ENCODE measurements around the gene TNFSF4.
"Not testable (repeated sequence)": the region's sequence is repeated elsewhere in the genome, so short reads cannot be mapped to it uniquely, and the experiment has no call there.

Gene TNFSF4

DNA sequence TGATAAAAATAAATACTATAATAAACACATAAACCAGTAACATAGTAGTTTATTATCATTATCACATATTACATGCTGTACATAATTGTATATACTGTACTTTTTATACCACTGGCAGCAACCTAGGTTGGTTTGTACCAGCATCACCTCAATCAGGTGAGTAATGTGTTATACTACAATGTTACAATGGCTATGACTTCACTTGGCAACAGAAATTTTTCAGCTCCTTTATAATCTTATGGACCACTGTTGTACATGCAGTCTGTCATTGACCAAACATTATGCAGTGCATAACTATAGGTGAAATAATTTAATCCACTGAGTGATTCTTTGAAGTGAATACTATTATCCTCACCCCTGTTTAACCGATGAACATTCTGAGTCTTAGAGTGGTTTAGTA lies 44.5 kb downstream of the TNFSF4 start:
- no peak for DNase-seq

DNA sequence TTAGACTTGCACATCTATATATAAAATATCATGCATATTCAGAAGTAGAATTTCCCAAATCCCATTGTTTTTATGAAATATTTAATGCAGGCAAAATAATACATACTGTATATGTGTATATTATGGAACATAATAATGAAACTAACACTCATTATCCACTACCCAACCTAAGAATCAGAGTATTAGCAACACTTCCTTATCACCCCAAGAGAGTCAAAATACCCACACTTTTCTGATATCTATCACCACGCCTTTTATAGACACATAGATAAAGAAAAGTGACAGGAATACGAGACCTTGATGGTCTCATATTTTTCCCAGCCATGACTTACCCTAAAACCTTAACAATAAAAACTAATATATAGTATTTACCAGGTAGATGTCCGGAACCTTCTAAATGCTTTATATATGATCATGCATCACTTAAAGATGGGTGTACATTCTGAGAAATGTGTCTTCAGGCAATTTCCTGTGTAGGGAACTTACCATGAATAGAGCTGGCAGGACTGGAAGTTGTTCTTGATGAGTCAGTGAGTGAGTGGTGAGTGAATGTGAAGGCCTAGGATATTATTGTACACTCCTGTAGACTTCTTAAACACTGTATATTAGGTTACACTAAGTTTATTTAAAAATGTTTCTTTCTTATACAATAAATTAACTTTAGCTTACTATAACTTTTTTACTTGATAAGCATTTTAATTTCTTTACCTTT lies 45.5 kb downstream of the TNFSF4 start:
- peak; percentile 70 for DNase-seq

DNA sequence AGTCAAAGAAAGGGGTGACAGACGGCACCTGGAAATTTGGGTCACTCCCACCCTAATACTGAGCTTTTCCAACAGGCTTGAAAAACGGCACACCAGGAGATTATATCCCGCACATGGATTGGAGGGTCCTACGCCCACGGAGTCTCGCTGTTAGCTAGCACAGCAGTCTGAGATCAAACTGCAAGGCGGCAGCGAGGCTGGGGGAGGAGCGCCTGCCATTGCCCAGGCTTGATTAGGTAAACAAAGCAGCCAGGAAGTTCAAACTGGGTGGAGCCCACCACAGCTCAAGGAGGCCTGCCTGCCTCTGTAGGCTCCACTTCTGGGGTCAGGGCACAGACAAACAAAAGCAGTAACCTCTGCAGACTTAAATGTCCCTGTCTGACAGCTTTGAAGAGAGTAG lies 53.2 kb downstream of the TNFSF4 start:
- DNase-seq, result not testable (repeated sequence)

DNA sequence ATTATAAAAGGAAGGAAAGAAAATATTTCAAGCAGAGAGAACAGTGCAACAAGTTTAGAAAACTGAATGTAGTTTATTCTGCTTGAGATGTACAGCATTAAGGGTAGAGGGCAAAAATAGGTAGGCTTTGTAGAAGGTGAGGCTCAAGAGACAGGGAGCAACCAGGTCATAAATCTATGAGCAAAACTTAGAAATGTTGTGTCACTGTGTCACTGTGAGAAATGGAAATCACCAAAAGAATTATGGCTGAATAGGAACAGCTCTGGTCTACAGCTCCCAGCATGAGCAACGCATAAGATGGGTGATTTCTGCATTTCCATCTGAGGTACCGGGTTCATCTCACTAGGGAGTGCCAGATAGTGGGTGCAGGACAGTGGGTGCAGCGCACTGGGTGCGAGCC lies 53.6 kb downstream of the TNFSF4 start:
- no peak for DNase-seq

DNA sequence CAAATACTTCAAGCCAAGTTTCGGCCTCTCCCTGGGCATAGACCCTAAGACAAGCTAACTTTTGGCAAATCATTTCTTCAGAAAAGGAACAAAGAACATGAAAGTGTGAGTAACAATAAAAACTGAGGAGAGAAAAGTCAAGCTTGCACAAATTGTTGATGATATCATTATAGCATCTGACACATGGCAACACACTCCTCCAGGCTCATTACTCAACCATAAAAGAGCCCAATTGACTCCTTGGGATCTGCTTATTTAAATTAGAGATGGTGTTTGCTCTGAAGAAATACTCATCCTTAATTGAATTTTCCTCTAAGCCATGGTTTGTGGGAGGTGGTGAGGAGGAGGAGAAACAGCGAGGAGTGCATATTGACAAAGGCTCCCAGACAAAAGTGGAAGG lies 54.5 kb downstream of the TNFSF4 start:
- no peak for DNase-seq

DNA sequence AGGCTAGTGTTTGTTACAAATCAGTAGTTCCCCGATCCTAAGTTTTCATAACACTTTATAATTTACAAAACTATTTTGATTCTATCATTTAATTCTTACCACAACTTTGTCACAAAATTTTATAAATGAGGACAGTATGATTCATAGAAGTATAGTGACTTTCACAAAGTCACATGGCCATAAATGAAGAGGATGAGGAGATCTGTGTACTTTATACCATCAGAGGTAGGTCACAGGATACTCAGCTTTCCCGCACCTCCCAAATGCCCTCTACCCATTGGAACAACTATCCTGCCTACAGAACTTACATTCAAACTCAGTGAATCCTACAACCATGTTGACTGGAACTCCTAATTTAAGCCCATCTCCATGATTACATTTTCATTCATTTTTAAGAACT lies 56.3 kb downstream of the TNFSF4 start:
- no peak for DNase-seq

DNA sequence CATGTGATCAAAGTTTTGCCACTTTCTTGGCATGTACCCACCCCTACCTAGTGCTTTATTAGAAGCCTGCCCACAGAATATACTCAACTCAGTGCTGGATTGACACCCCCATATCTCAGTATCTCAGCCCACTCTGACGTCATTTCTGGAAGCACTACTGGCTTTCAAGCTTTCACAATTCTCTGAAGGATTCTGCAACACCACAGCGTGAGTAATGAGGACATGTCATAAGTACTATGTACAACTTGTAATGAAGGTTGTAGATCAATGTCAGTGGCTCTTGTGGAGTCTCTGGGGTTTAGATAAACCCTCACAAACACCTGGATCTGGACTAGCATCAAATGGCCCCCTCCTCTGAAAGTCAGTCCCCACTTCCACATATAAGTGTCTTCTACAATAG lies 57.2 kb downstream of the TNFSF4 start:
- peak; percentile 64 for DNase-seq

DNA sequence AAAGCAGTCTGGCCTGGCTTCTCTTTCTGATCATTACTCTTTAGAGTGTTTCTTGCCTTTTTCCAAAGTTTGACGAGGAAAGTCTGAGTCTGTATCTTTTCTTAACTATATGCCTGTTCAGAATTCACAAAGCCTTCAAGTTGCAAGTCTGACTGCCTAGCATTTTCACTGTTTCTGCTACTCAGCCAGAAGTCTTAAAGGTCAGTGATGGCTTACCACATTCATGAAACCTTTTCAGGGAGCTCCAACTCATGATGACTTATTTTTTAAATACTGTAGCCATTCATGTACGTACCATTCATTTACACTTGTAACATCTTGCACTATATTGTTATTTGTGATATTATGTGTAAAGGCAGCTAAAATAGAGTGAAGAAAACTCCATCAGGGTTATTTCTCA lies 58.2 kb downstream of the TNFSF4 start:
- no peak for DNase-seq

DNA sequence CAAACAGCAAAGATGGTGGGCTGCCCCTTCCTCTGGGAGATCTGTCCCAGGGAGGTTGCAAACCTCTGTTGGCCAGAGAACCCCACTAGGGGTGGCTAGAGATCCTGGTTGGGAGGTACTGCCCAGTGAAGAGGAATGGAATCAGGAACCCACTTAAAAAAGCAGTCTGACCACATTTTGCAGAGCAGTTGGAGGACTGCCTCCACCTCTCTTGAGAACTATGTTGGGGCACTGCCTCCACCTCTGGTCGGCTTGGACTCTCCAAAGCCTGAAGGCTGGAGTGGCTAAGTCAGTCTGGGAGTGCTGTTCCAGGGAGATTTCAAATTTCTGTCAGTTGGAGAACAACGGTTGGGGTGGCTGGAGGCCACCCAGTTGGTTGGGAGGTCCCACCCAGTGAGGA lies 58.6 kb downstream of the TNFSF4 start:
- DNase-seq, result no peak

DNA sequence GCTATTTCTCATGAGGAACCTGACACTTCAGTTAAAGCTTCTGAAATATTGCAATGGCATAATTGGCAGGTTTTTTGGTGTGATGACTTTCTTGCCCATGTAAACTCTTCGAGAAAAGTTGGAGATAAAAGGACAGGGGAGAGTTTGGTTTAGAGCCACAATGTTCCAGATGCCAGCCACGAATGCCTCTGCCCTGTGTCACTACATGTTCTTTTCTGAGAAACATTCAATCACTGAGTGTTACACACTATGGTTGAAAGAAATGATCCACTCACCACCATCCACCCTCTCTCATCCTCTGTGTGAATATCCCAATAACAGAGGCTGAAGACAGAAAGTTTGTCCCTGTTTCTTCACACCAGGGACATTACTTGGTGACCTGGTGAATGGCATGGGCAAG lies 66.4 kb downstream of the TNFSF4 start:
- DNase-seq, result no peak

DNA sequence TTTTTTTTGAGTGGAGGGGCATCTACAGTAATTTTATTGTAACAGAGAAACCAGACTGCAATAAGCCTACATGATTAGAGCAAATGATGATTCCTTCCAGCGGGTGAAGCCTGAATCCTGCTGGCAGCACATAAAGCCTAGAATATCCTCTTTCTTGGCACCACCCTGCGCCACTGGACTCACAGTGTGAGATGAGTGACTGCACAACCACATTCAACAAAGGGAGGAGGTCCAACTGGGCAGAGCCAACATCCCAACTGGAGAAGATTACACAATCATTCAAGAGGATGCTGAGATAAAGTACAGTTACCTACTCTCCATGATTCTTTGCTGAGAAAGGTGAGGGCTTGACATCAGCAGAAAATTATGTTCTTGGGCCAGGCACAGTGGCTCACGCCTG lies 67.4 kb downstream of the TNFSF4 start:
- DNase-seq, result no peak

DNA sequence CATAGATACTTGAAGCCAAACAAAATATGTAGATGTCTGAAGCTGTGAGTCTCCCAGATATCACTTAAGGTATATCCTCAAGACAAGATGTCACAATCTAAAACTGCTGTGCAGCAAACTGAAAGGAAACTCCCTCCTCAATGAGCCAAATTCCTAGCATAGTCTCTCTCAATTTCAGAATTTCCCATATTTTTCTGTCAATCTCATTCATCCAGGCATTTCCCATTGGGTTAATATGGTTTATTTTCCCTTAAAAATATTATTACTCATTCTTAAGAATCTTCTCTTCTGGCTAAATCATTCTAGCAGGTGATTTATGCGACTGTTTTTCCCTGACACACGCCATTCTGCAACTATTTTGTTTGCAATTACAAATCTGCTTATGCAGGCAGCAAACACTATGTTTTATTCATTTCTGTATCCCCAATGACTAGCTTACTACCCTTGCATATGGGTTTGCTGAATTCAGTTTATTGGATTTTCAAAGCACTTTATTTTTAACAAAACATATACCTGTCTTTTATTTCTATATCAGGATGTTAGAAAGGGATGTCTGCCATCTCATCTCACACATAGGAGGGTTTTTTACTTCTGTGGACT lies 69.9 kb downstream of the TNFSF4 start:
- DNase-seq, result peak; percentile 41

DNA sequence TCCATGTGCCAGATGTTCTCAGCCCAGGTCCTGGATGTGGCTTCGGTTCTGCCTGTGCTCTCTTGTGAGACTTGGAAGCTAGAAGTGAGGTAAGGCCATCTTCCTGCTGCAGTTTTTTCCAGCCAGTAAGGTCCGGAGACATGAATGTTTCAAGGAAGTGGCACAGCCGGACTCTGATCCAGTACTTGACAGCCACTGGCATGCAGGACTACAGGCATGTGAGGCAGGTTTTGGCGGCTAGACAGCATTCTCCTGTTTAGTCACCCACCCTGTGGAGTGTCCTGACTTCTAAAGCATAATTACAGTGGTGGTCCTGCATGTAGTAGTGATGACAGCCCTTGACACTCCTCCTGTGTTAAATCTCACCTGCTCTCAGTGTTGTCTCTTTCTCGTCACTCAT lies 72.3 kb downstream of the TNFSF4 start:
- no peak for DNase-seq

DNA sequence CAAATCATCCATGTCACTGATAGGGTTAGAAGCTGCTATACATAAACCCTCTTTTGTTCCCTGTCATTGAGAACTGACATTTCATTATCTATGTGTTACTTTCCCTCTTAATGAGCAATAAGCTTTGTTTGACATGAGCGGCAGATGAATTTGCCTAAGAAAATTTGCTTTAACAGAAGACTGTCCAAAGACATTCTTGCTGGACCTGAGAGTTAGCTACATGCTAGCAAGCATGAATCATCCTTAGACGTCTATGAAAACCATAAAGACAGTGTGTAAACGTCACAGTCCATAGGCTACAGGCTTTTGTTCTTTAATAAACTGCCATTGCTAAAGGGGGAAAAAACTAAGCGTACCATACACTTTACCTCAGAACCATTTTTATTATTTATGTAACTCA lies 73.1 kb downstream of the TNFSF4 start:
- DNase-seq, result peak; percentile 37

All from fibroblast of skin of right quadriceps (primary cell).